HCT116 (cell line): ENCODE results near the gene MGST2.

ENCODE experiments used
- CBX3 ChIP-seq: IDR thresholded peaks from 2 replicates; pipeline ENCODE4 v1.6.1; 2012; ENCODE audit warnings: low read depth
- EZH2 ChIP-seq: fragments of 200-600 bp; sonication (generic); IDR thresholded peaks from 2 replicates; pipeline ENCODE4 v1.6.1; 2017; ENCODE audit warnings: antibody characterized with exemption, mixed run types
- POLR2A ChIP-seq: IDR thresholded peaks from 2 replicates; pipeline ENCODE4 v1.7.0; 2011; ENCODE audit warnings: borderline replicate concordance; ENCODE audit not compliant: insufficient read depth, insufficient read length; ENCODE audit errors: extremely low read depth
- POLR2AphosphoS5 ChIP-seq: IDR thresholded peaks from 2 replicates; pipeline ENCODE4 v1.6.1; 2011; ENCODE audit warnings: mild to moderate bottlenecking, low read depth, low read length, moderate library complexity
- ZFX ChIP-seq: fragments of 450-650 bp; IDR thresholded peaks from 2 replicates; pipeline ENCODE4 v1.6.1; 2017
- TF ChIP-seq, protein P1 (sequence below): IDR thresholded peaks from 2 replicates; pipeline ENCODE4 v1.6.1; 2012; ENCODE audit warnings: low read depth
- TF ChIP-seq, protein P2 (sequence below): IDR thresholded peaks from 2 replicates; pipeline ENCODE4 v1.6.1; 2012
- TF ChIP-seq, protein P3 (sequence below), 3 experiments: fragments of 200-600 bp in 1 of 3; sonication (generic) in 1 of 3; IDR thresholded peaks in 2 of 3; conservative IDR thresholded peaks in 1 of 3; 2 replicates each; pipeline ENCODE4 v1.5.1; 2012 to 2017; ENCODE audit warnings: low read depth in 2 of 3, low read length in 2 of 3, antibody characterized with exemption in 1 of 3, borderline replicate concordance in 1 of 3, control low read depth in 1 of 3, mild to moderate bottlenecking in 1 of 3, mixed read lengths in 1 of 3, mixed run types in 1 of 3, moderate library complexity in 1 of 3; ENCODE audit not compliant: insufficient read depth in 1 of 3

DNA sequence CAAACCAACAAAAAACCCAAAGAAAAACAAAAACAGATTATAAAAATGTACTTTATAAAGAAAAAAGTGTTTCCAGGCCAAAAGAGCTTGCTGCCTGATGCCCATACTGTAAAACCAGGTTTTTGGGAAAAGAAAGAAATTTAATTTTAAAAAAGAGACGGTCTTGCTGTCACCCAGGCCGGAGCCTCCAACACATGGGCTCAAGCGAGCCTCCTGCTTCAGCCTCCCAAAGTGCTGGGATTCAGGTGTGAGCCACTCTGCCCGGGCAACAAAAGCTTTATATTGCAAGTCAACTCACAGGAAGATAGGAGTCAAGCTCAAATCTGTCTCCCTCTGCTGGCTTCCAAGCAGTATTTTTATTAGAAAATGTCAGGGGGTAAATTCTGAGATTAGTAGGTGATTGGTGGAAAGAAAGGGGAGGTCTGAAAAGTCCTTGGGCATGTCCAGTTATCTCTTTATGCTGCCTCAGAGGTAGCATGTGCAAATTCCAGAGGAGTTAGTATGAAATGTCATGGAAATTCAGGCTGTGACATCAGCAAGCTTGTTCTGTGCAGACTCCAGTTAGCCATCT, 39.4 kb downstream of the MGST2 start:
- TF ChIP-seq, protein P1, sequence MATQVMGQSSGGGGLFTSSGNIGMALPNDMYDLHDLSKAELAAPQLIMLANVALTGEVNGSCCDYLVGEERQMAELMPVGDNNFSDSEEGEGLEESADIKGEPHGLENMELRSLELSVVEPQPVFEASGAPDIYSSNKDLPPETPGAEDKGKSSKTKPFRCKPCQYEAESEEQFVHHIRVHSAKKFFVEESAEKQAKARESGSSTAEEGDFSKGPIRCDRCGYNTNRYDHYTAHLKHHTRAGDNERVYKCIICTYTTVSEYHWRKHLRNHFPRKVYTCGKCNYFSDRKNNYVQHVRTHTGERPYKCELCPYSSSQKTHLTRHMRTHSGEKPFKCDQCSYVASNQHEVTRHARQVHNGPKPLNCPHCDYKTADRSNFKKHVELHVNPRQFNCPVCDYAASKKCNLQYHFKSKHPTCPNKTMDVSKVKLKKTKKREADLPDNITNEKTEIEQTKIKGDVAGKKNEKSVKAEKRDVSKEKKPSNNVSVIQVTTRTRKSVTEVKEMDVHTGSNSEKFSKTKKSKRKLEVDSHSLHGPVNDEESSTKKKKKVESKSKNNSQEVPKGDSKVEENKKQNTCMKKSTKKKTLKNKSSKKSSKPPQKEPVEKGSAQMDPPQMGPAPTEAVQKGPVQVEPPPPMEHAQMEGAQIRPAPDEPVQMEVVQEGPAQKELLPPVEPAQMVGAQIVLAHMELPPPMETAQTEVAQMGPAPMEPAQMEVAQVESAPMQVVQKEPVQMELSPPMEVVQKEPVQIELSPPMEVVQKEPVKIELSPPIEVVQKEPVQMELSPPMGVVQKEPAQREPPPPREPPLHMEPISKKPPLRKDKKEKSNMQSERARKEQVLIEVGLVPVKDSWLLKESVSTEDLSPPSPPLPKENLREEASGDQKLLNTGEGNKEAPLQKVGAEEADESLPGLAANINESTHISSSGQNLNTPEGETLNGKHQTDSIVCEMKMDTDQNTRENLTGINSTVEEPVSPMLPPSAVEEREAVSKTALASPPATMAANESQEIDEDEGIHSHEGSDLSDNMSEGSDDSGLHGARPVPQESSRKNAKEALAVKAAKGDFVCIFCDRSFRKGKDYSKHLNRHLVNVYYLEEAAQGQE = no peak
- TF ChIP-seq, protein P2, sequence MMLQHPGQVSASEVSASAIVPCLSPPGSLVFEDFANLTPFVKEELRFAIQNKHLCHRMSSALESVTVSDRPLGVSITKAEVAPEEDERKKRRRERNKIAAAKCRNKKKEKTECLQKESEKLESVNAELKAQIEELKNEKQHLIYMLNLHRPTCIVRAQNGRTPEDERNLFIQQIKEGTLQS = no peak
- TF ChIP-seq, protein P3, sequence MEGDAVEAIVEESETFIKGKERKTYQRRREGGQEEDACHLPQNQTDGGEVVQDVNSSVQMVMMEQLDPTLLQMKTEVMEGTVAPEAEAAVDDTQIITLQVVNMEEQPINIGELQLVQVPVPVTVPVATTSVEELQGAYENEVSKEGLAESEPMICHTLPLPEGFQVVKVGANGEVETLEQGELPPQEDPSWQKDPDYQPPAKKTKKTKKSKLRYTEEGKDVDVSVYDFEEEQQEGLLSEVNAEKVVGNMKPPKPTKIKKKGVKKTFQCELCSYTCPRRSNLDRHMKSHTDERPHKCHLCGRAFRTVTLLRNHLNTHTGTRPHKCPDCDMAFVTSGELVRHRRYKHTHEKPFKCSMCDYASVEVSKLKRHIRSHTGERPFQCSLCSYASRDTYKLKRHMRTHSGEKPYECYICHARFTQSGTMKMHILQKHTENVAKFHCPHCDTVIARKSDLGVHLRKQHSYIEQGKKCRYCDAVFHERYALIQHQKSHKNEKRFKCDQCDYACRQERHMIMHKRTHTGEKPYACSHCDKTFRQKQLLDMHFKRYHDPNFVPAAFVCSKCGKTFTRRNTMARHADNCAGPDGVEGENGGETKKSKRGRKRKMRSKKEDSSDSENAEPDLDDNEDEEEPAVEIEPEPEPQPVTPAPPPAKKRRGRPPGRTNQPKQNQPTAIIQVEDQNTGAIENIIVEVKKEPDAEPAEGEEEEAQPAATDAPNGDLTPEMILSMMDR (IDR thresholded peaks at IDR 0.05 in 2 of 3, conservative IDR thresholded peaks at IDR 0.05 in 1 of 3; ENCODE audit: borderline replicate concordance in 1 of 3, insufficient read depth in 1 of 3, low read depth in 2 of 3, low read length in 2 of 3) = peak; percentile 24 to 57 (median 35); a peak in 5 of 6 replicates
- TF ChIP-seq POLR2AphosphoS5 = no peak
- TF ChIP-seq ZFX = no peak
- TF ChIP-seq POLR2A = no peak
- TF ChIP-seq EZH2 = no peak
- no peak for TF ChIP-seq CBX3
